GM19455 (cell line): ENCODE results near the gene PFKFB2.

ENCODE experiments used
- ATAC-seq: cut with Tn5 transposase; IDR thresholded peaks from one replicate; pipeline ENCODE4 v1.9.1; 2021; ENCODE audit not compliant: unreplicated experiment

Gene PFKFB2

GRCh38 chr1:207021876-207022596 lies 31.0 kb upstream of the PFKFB2 start:
- ATAC-seq, result no peak

DNA sequence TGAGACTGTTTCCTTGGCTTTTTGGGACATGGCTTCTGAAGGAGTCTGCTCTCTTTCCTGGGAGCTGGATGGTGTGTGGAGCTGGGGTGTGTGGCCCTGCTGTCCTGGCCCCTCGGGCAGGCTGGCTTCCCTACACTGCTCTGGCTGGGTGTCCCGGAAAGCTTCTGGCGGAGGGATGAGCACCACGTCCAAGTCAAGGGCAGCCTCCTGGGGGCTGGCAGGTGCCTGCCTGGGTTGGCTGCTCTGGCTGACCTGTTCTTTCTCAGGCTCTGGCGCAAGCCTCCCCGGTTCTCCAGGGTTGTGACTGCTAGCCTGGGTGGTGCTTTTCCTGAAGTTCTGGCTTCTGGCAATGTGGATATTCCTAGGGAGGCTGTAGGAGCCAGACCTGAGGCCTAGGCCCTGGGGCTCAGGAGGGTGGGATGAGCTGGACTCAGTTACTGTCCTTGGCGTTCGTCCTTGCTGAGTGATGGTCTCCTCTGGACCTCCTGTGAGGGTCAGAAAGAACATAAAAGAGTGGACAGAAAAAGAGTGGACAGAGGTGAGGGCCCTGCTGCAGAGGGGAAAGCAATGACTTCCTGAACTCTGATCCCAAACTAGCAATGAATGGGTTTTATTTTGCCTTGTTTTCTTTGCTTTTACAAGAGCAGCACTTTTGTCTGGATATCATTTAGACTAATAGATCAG lies 29.9 kb upstream of the PFKFB2 start:
- no peak for ATAC-seq

GRCh38 chr1:207024202-207025145 lies 28.6 kb upstream of the PFKFB2 start:
- ATAC-seq, result no peak

DNA sequence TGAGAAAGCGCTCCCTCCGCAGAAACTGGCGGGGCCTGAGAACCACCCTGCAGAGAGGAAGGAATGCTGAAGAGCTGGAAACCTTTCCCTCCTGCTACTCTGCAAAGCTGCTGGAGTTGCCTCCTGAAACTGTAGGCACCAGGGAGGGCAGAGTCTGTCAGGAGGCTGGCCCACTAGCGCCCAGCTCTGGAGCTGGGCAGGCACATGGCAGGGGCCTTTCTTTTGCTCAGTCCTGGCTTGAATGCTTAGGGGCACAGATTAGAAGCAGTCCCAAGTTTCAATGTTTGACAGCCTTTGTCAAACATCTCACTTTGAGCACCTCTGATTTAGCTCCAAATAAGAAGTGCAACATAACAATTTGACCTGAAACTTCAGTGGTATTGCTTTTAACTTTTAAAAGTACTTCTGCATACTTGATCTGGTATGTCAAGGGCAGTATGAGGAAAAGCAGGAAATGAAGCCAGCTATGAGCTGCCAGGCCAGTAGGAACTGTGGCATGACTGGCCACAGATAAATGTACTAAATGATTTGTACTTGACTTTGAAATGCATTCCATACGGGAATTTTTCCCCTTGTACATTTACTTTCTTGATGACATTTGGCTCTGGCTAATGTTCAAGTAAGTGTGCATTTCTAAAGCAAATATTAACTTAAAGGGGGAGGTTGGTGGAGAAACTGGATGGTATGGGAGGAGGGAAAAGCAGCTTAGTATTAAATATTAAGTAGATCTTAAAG lies 27.8 kb upstream of the PFKFB2 start:
- ATAC-seq, result no peak

DNA sequence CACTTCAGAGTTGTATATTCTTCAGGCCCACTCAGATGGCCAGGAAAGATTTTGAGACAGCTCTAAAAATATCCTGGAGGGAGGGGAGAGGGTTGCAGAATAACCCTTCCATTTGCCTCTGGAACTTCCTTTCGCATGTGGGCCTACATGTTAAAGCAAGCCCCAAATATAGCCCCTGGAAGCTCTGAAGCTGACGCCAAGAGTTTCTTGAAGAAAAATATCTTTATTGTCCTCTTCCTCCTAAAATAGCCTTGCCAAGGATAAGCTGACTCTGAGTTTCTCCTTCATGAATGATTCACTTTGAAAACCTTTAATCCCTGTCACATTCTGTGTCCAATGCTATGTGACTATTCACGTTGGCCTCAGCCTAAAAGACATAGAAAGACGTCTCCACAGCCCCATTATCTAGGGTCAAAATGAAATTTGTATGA lies 27.0 kb upstream of the PFKFB2 start:
- no peak for ATAC-seq

- no peak for ATAC-seq
Measured at GRCh38 chr1:207027206-207027777, 25.8 kb upstream of the PFKFB2 start.

DNA sequence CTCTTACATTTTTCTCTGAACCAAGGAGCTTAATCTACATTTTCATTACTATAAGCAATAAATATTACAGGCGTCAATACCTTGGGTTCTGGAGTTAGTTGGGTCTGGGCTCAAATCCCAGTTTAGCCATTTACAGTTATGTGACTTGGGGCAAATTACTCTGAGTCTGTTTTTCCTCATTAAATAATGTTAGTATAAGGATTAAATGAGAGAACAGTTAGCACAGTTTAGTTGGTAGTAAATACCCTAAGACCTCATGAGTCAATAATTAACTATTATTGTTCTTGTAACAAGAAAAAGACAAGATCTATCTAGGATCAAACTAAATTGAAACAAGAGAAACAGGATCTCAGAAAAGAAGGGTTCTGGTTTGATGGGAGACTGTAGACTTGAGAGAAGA lies 25.2 kb upstream of the PFKFB2 start:
- ATAC-seq, result no peak

DNA sequence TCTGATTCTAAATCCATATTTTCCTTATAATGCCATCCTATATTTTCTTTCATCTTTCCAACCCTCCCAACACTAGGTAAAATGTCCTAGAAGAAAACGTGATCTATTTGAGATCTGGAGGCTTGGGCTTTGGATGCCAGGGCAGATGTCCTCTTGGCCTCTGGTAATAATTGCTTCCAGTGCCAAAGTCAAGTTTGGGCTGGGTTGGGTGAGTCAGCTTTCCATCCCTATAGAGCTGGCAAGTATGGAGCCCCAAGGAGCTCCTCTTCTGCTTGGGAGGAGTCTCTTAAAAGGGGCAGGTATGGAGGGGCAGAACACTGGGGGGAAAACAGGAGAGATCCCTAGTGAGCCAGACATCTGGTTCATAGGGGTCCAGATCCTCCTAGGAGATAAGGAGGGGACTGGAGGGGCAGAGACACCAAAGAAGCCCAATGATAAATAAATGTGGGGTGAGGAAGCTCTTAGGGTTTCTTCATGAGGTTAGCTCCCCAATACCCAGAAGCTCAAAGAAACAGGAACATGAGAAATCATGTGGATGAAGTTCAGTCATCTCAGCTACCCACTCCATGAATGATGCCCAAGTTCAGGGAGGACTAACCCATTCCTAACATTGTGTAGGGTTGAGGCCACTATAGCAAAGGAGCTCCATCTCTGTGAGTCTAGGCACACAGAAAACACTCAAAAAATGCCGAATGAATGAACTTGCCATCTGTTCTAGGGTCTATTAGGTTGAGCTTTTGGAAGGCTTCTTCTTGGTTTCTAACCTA lies 24.0 kb upstream of the PFKFB2 start:
- ATAC-seq, result no peak

DNA sequence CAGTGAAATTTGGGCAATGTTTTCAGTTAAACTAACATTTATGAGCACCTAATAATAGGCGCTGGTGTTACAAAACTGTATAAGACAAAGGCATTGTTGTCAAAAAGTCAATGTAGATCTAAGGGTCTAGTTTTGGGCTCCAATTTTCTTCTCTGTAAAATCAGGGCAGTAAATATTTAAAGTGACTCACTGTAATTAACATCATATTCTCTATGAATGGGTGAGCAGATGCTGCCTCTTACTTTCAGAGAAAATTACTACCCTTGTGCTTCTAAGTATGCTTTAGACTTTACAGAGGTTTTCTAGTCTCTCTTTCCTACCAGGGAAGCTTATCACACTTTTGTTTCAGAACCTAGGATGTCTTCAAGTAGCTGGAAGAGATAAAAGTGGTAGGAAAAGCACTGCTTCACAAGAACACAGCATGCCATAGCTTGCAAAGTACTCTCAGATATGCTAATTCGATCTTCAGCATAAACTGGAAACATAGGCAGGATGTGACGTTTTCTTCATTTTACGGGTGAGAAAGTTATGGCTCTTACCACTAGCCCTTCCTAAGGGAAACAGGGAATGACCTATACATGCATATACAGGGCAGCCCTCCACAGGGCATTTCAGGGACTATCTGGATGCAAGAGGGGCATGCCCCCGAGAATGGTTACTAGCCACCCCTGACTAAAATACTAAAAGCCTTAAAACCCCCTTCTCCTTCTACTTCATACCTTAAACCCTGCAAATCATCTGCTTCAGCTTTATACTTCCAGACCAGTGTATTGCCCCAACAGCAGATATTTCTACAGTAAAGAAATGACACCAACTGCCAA lies 23.2 kb upstream of the PFKFB2 start:
- no peak for ATAC-seq

- ATAC-seq, result no peak
Measured at GRCh38 chr1:207030522-207031009, 22.5 kb upstream of the PFKFB2 start.

GRCh38 chr1:207031016-207031415 lies 22.1 kb upstream of the PFKFB2 start:
- no peak for ATAC-seq

DNA sequence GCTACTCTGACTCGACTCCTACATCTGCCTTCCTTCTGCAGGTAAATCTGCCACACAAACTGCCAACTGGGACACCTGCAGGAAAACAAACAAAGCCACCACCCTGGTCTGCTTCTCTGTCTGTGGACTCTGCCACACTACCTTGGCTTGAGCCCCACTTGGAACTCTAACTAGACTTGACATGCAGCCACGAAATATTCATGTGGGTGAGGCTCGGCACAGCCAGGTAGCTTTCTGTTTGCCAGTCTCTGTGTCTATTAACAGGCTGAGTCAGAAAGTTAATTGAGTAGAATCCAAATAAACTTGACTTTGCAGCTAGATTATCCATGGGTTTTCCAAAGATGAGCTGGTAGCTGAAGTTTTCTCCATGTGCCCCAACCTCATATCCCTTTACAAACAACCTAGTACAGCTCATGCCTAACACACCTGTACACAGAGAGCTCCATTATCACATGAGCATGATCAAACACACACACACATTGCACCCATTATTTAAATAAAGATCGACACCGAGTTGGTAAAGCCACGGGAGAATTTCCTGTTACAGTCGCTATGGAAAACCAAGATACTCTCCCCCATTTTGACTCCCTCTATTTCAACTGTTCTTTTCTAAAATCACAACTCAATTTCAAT lies 21.3 kb upstream of the PFKFB2 start:
- ATAC-seq, result no peak

- ATAC-seq, result no peak
Measured at GRCh38 chr1:207032528-207033017, 20.5 kb upstream of the PFKFB2 start, which contains the start of gene C1orf116. Gene C1orf116 (minus strand): TSS chr1:207032756. CDS start chr1:207027598, 5,158 bp downstream.

- ATAC-seq, result no peak
Measured at GRCh38 chr1:207033302-207033701, 19.8 kb upstream of the PFKFB2 start.

- no peak for ATAC-seq
Measured at GRCh38 chr1:207034208-207034607, 18.9 kb upstream of the PFKFB2 start.

- ATAC-seq, result no peak
Measured at GRCh38 chr1:207034998-207035397, 18.1 kb upstream of the PFKFB2 start.

DNA sequence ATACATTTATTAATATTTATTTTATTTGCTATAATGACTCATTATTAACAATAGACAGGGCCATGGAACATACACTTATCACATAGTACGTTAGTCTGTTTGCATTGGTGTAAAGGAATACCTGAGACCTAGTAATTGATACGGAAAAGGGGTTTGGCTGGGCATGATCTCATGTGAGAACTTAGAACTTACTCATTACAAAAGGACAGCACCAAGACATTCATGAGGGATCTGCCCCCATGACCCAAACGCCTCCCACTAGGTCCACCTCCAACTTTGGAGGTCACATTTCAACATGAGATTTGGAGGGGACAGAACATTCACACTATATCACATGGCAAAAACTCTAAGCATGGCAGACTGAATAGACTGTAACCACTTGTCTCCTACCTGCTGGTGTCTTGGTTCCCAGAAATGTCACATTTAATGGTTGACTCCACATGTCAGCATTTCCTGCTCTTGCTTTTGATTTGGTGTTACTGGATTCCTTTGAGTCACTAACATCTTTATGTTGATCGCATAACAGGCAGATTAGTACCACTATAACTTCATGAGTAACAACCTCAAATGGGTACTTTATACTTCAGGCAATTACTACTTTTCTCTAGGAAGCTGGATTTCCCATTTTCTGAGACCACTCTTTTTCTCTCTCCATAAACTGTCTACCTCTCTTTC lies 17.1 kb upstream of the PFKFB2 start:
- no peak for ATAC-seq
